Parathyroid adenoma (tissue), 2 donors: ENCODE data around the gene NOSIP.

ENCODE experiments used
- H2AFZ ChIP-seq: fragments of 300-600 bp; sonication (generic); one replicate; pipeline ENCODE4 v1.7.0; 2017; ENCODE audit warnings: antibody characterized with exemption, mild to moderate bottlenecking
- H3K27ac ChIP-seq: fragments of 300-600 bp; sonication (generic); one replicate; pipeline ENCODE4 v1.7.0; 2017
- H3K27me3 ChIP-seq: fragments of 300-600 bp; sonication (generic); one replicate; pipeline ENCODE4 v1.7.0; 2017; ENCODE audit warnings: low read length; ENCODE audit not compliant: control insufficient read depth, insufficient read depth
- H3K36me3 ChIP-seq: fragments of 300-600 bp; sonication (generic); one replicate; pipeline ENCODE4 v1.7.0; 2017; ENCODE audit warnings: low read length; ENCODE audit not compliant: control insufficient read depth, insufficient read depth
- H3K4me1 ChIP-seq: fragments of 300-600 bp; sonication (generic); one replicate; pipeline ENCODE4 v1.7.0; 2017; ENCODE audit warnings: control low read depth
- H3K4me2 ChIP-seq: fragments of 300-600 bp; sonication (generic); one replicate; pipeline ENCODE4 v1.7.0; 2017; ENCODE audit warnings: low read length
- H3K4me3 ChIP-seq: fragments of 300-600 bp; sonication (generic); one replicate; pipeline ENCODE4 v1.7.0; 2017; ENCODE audit warnings: low read depth, low read length
- H3K79me2 ChIP-seq: fragments of 300-600 bp; sonication (generic); one replicate; pipeline ENCODE4 v1.7.0; 2017; ENCODE audit warnings: control low read depth
- H3K9ac ChIP-seq: fragments of 300-600 bp; sonication (generic); one replicate; pipeline ENCODE4 v1.7.0; 2017; ENCODE audit warnings: mild to moderate bottlenecking
- H3K9me3 ChIP-seq: fragments of 300-600 bp; sonication (generic); one replicate; pipeline ENCODE4 v1.7.0; 2017; ENCODE audit warnings: low read length; ENCODE audit not compliant: control insufficient read depth
- CTCF ChIP-seq: fragments of 300-600 bp; sonication (generic); IDR thresholded peaks from one replicate; pipeline ENCODE4 v1.7.0; 2017; ENCODE audit warnings: antibody characterized with exemption, mild to moderate bottlenecking
- donor health status: primary hyperparathyroidism.

NOSIP gene

GRCh38 chr19:49515767-49516166, 64.6 kb downstream of the NOSIP start:
- Histone ChIP-seq H3K4me2 (no peak overlapping the region), H3K9ac (no peak overlapping the region), H3K4me1 (peaks cover 4% of the 10 kb centered on the region), H3K27me3 (no peaks in the 10 kb centered on the region), H3K4me3 (no peak overlapping the region), H3K36me3 (no peaks in the 10 kb centered on the region), H3K79me2 (no peaks in the 10 kb centered on the region), H3K9me3 (no peaks in the 10 kb centered on the region), H2AFZ (no peak overlapping the region), H3K27ac (no peak overlapping the region)
- TF ChIP-seq CTCF = no peak

- no peaks in the 10 kb centered on the region for H3K9me3 ChIP-seq
- no peak overlapping the region for H3K27ac ChIP-seq
- H2AFZ ChIP-seq = peak overlapping the region; percentile 87
- no peaks in the 10 kb centered on the region for H3K27me3 ChIP-seq
- TF ChIP-seq CTCF = no peak
- peaks cover 4% of the 10 kb centered on the region for H3K4me1 ChIP-seq
- H3K4me2 ChIP-seq = peak overlapping the region; percentile 84
- no peaks in the 10 kb centered on the region for H3K79me2 ChIP-seq
- no peaks in the 10 kb centered on the region for H3K36me3 ChIP-seq
- H3K9ac ChIP-seq = no peak overlapping the region
- H3K4me3 ChIP-seq = peak overlapping the region; percentile 71
Measured at GRCh38 chr19:49514151-49514550, 66.2 kb downstream of the NOSIP start.

GRCh38 chr19:49513746-49514118, 66.6 kb downstream of the NOSIP start:
- Histone ChIP-seq H3K36me3 (no peaks in the 10 kb centered on the region), H3K9ac (no peak overlapping the region), H3K4me2 (peak overlapping the region; percentile 84), H3K79me2 (no peaks in the 10 kb centered on the region), H3K27ac (no peak overlapping the region), H2AFZ (peak overlapping the region; percentile 87), H3K9me3 (no peaks in the 10 kb centered on the region), H3K4me3 (peak overlapping the region; percentile 71), H3K4me1 (peaks cover 4% of the 10 kb centered on the region), H3K27me3 (no peaks in the 10 kb centered on the region)
- no peak for TF ChIP-seq CTCF

GRCh38 chr19:49512970-49513745, 67.2 kb downstream of the NOSIP start:
- Histone ChIP-seq H3K9ac (peak overlapping the region; percentile 4), H3K27me3 (no peaks in the 10 kb centered on the region), H3K79me2 (no peaks in the 10 kb centered on the region), H3K36me3 (no peaks in the 10 kb centered on the region), H2AFZ (peak overlapping the region; percentile 87), H3K4me2 (peak overlapping the region; percentile 84), H3K4me1 (peaks cover 4% of the 10 kb centered on the region), H3K27ac (peak overlapping the region; percentile 53), H3K9me3 (no peaks in the 10 kb centered on the region), H3K4me3 (peak overlapping the region; percentile 71)
- TF ChIP-seq CTCF = no peak
